K562 (cell line): Measurements from ENCODE around the gene SCYL3.

Source experiments
- DNMT1 ChIP-seq: fragments of 450-650 bp; IDR thresholded peaks from 2 replicates; pipeline ENCODE4 v1.6.1; 2016; ENCODE audit warnings: antibody characterized with exemption, mild to moderate bottlenecking
- MXI1 ChIP-seq: IDR thresholded peaks from 2 replicates; pipeline ENCODE4 v1.6.1; 2011; ENCODE audit warnings: low read depth, mild to moderate bottlenecking, improper control_type of control experiment, low read length
- SMARCA5 ChIP-seq: fragments of 450-650 bp; IDR thresholded peaks from 2 replicates; pipeline ENCODE4 v1.6.1; 2016

- TF ChIP-seq SMARCA5 = no peak
- no peak for TF ChIP-seq DNMT1
- no peak for TF ChIP-seq MXI1
Observed at GRCh38 chr1:169933984-169934725, 40.5 kb upstream of the SCYL3 start.
